ENCODE results near the gene LRMDA.

Gene LRMDA

DNA sequence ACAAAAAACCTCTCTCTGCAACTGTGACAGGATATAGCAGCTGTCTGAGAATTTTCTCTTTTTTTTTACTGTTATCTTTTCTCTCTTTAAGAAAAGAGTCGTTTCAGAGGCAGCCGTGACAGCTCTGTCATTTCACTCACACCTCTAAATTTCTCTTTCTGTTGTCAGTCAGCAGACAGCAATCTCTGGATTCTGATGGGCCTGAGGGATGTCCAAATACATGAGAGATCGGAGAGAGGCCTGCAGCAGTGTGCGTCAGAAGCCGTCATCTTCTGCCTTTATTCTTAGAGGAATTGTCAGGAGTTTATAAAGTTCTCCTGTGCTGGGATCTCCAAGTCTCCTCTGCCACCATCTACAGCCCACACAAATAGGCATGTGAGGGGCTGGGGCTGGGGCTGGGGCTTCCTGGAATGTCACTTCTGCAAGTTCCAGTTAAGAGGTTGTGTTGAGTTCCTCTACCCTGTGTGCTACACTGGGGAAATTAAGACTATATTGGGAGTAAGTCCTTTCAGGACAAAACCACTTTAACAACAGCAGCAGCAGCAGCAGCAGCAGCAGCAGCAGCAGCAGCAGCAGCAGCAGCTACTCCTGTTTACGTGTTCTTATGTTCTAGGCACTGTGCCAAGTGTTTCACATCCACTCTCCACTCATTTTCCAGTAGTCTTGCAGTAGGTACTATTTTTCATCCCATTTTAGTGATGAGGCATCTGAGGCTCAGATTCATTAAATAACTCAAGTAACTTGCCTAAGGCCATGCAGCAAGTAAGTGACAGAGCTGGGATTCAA lies 541.3 kb downstream of the LRMDA start:
- TF ChIP-seq YY1 (IDR thresholded peaks at IDR 0.05; ENCODE audit: low read depth): no peak
- TF ChIP-seq CEBPB (IDR thresholded peaks at IDR 0.05): no peak
- no peak for TF ChIP-seq TAF1 (IDR thresholded peaks at IDR 0.05; ENCODE audit: low read depth)
- TF ChIP-seq EP300 (IDR thresholded peaks at IDR 0.05; ENCODE audit: borderline replicate concordance): no peak
- no peak for TF ChIP-seq REST (IDR thresholded peaks at IDR 0.05; ENCODE audit: low read depth)
- TF ChIP-seq NFIC (IDR thresholded peaks at IDR 0.05): no peak
- no peak for TF ChIP-seq TEAD4 (IDR thresholded peaks at IDR 0.05)
- TF ChIP-seq CREB1 (IDR thresholded peaks at IDR 0.05; ENCODE audit: low read depth): no peak
- TF ChIP-seq TCF12 (IDR thresholded peaks at IDR 0.05; ENCODE audit: low read depth): no peak
- TF ChIP-seq RAD21 (IDR thresholded peaks at IDR 0.05; ENCODE audit: low read depth): no peak
- no peak for TF ChIP-seq EGR1 (IDR thresholded peaks at IDR 0.05)
- TF ChIP-seq MAX (IDR thresholded peaks at IDR 0.05): no peak
- no peak for TF ChIP-seq ZBTB7A (IDR thresholded peaks at IDR 0.05; ENCODE audit: low read depth)
- TF ChIP-seq, protein P1, sequence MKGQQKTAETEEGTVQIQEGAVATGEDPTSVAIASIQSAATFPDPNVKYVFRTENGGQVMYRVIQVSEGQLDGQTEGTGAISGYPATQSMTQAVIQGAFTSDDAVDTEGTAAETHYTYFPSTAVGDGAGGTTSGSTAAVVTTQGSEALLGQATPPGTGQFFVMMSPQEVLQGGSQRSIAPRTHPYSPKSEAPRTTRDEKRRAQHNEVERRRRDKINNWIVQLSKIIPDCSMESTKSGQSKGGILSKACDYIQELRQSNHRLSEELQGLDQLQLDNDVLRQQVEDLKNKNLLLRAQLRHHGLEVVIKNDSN (IDR thresholded peaks at IDR 0.05): no peak
- no peak for TF ChIP-seq FOXM1 (IDR thresholded peaks at IDR 0.05; ENCODE audit: borderline replicate concordance, low read depth)

DNA sequence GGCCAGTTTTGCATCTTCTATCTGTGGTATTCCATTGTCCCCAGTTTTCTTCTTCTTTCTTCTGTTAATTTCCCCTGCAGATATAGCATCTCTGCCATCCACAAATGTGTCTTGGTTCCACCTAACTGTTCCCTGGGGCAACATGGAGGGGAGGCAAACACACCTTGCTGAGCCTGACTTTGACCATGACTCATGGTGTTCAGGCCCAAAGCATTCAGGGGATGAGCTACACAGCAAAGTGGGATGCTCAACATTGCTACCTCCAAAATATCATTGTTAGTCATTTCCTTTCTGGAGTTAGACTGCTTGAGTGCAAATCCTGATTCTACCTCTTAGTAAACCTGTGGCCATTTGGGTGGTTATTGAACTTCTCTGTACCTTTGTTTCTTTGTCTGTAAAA lies 542.7 kb downstream of the LRMDA start:
- TF ChIP-seq ZBTB7A (IDR thresholded peaks at IDR 0.05; ENCODE audit: low read depth) (no peak), NFIC (IDR thresholded peaks at IDR 0.05) (no peak), TCF12 (IDR thresholded peaks at IDR 0.05; ENCODE audit: low read depth) (no peak), TEAD4 (IDR thresholded peaks at IDR 0.05) (no peak), TAF1 (IDR thresholded peaks at IDR 0.05; ENCODE audit: low read depth) (no peak), YY1 (IDR thresholded peaks at IDR 0.05; ENCODE audit: low read depth) (no peak), EGR1 (IDR thresholded peaks at IDR 0.05) (no peak), FOXM1 (IDR thresholded peaks at IDR 0.05; ENCODE audit: borderline replicate concordance, low read depth) (no peak), EP300 (IDR thresholded peaks at IDR 0.05; ENCODE audit: borderline replicate concordance) (no peak), RAD21 (IDR thresholded peaks at IDR 0.05; ENCODE audit: low read depth) (no peak), MAX (IDR thresholded peaks at IDR 0.05) (no peak), CREB1 (IDR thresholded peaks at IDR 0.05; ENCODE audit: low read depth) (no peak), CEBPB (IDR thresholded peaks at IDR 0.05) (no peak), REST (IDR thresholded peaks at IDR 0.05; ENCODE audit: low read depth) (no peak)
- TF ChIP-seq, protein P1 (IDR thresholded peaks at IDR 0.05): no peak

DNA sequence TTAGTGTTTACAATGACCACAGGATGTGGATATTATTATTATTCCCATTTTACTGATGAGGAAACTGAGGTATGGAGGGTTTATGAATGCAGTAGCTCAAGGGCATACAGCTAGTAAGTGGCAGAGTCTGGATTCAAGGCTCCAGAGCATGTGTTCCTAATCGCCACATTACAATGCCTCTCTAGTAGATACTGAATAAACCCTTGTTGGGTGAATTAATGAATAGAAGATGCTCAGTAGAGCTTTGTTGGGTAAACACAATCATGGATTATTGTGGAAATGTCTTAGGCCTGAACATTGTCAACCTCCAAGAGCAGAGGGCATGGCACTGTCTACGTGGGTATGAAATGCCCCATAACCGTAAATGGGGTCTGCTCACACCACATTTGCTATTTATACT lies 545.3 kb downstream of the LRMDA start:
- no peak for TF ChIP-seq EP300 (IDR thresholded peaks at IDR 0.05; ENCODE audit: borderline replicate concordance)
- no peak for TF ChIP-seq REST (IDR thresholded peaks at IDR 0.05; ENCODE audit: low read depth)
- no peak for TF ChIP-seq ZBTB7A (IDR thresholded peaks at IDR 0.05; ENCODE audit: low read depth)
- no peak for TF ChIP-seq TEAD4 (IDR thresholded peaks at IDR 0.05)
- TF ChIP-seq TCF12 (IDR thresholded peaks at IDR 0.05; ENCODE audit: low read depth): no peak
- TF ChIP-seq NFIC (IDR thresholded peaks at IDR 0.05): no peak
- no peak for TF ChIP-seq FOXM1 (IDR thresholded peaks at IDR 0.05; ENCODE audit: borderline replicate concordance, low read depth)
- TF ChIP-seq, protein P1 (IDR thresholded peaks at IDR 0.05): no peak
- TF ChIP-seq CREB1 (IDR thresholded peaks at IDR 0.05; ENCODE audit: low read depth): no peak
- TF ChIP-seq TAF1 (IDR thresholded peaks at IDR 0.05; ENCODE audit: low read depth): no peak
- TF ChIP-seq YY1 (IDR thresholded peaks at IDR 0.05; ENCODE audit: low read depth): no peak

Measured in Ishikawa (cell line).